K562 treated with DMSO at 1 percent for 24 hours (cell line): ENCODE results near the gene OSTC. TPM values are rescaled to one million over a fixed set of nuclear protein-coding genes. Genes with fewer than 3 reads are reported as not detected.

ENCODE experiments used
- total RNA-seq: library from RNA; unstranded; fragments of 300-600 nt; gene quantifications from 2 replicates; pipeline ENCODE4 v1.2.3, GENCODE V29; 2022; ENCODE audit warnings: low read depth; ENCODE audit not compliant: insufficient read depth

Gene OSTC
- total RNA-seq = 108 and 118 TPM in 2 replicates

GRCh38 chr4:108650212-108651013, at the start of gene OSTC:
Gene OSTC (plus strand): TSS chr4:108650599. CDS start chr4:108650656, 57 bp downstream.

GRCh38 chr4:108620101-108620932, 30.1 kb upstream of the OSTC start, which contains the start of gene RPL34:
Gene RPL34 (plus strand): TSS chr4:108620576. CDS start chr4:108621960, 1,384 bp downstream.

Other genes with a start within 250 kb of the OSTC start
- gene RPL34, start 30.0 kb upstream of the OSTC start, total RNA-seq = 3,219 and 3,299 TPM in 2 replicates
- not detected in 2 replicates for gene ETNPPL, start 112.5 kb downstream of the OSTC start, total RNA-seq